Measurements from ENCODE around the gene PTPDC1. TPM values are rescaled to one million over a fixed set of nuclear protein-coding genes. Genes with fewer than 3 reads are reported as not detected.

Gene PTPDC1, protein sequence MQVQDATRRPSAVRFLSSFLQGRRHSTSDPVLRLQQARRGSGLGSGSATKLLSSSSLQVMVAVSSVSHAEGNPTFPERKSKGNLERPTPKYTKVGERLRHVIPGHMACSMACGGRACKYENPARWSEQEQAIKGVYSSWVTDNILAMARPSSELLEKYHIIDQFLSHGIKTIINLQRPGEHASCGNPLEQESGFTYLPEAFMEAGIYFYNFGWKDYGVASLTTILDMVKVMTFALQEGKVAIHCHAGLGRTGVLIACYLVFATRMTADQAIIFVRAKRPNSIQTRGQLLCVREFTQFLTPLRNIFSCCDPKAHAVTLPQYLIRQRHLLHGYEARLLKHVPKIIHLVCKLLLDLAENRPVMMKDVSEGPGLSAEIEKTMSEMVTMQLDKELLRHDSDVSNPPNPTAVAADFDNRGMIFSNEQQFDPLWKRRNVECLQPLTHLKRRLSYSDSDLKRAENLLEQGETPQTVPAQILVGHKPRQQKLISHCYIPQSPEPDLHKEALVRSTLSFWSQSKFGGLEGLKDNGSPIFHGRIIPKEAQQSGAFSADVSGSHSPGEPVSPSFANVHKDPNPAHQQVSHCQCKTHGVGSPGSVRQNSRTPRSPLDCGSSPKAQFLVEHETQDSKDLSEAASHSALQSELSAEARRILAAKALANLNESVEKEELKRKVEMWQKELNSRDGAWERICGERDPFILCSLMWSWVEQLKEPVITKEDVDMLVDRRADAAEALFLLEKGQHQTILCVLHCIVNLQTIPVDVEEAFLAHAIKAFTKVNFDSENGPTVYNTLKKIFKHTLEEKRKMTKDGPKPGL
- total RNA-seq (2012; rRNA removed) (6.1 TPM in 2 replicates), polyA plus RNA-seq (2012; rRNA removed) (3.3 and 3.9 TPM in 2 replicates), Bru-seq, nascent RNA (percentile 57 among the genes with signal in this experiment), BruChase-seq, experiment 1, labeled RNA remaining after a 6-hour chase (percentile 50 among the genes with signal in this experiment), BruChase-seq, experiment 2, labeled RNA remaining after a 2-hour chase (percentile 66 among the genes with signal in this experiment)
- polyA plus RNA-seq (2012; cell fraction: cytosol; rRNA removed): 1.2 and 1.4 TPM in 2 replicates
- 4.2 and 16.8 TPM in 2 replicates for polyA plus RNA-seq (2012; cell fraction: nucleus; rRNA removed; ENCODE audit: low replicate concordance)
- long read RNA-seq, partial matches to known transcripts: 0 of 2 reads
- long read RNA-seq, other reads (novel, unspliced or antisense): 2 of 2 reads

DNA sequence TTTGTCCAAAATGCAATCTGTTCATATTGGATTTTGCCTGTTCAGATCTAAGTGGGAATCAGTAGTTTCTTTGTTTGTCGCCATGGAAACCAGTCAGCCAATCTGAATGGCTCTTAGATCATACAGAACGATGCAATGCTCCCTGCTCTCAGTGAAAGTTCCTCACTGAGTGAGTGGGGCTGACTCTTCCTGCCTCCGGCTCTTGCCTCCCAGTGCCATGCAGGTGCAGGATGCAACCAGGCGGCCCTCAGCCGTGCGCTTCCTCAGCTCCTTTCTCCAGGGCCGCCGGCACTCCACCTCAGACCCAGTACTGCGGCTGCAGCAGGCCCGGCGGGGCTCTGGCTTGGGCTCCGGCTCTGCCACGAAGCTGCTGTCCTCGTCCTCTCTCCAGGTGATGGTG lies at the start of gene PTPDC1:
PTPDC1 (plus strand) TSS at position 151 of the 400 bp plus-strand sequence; CDS start at position 218, 67 bp downstream.
- H3K27ac ChIP-seq (ENCODE audit: insufficient read depth, low read length): no peak within 1 kb of the TSS
- H3K56ac ChIP-seq (ENCODE audit: extremely low read depth, insufficient read depth, low read length): no peak within 1 kb of the TSS
- no peaks in the 10 kb centered on the region for H3K27me3 ChIP-seq (ENCODE audit: control insufficient read depth, insufficient read depth, low read length)
- peaks cover 2% of the 10 kb centered on the region; the same call in 1 of the 2 replicates for H3K36me3 ChIP-seq (ENCODE audit: control insufficient read depth, insufficient read depth, low read length)
- H4K5ac ChIP-seq (ENCODE audit: low read depth, low read length): no peak within 1 kb of the TSS
- H2AFZ ChIP-seq (replicated peaks; ENCODE audit: low read length, poor library complexity): peak within 1 kb of the TSS; percentile 52
- ChIA-PET CTCF (no interaction called here), POLR2A (ENCODE audit: unreplicated experiment) (interaction anchor here (0.5 kb wide), 1 partner anchor 1964 kb away, joined by 6 read pairs; no protein-coding TSS in a partner anchor)
- no peak within 1 kb of the TSS for H3K9ac ChIP-seq (ENCODE audit: low read depth, low read length)
- intact Hi-C loops (cut with micrococcal nuclease) (no loop called here), dilution Hi-C loops (cut with HindIII; ENCODE audit: low sequenced_read_pairs, unreplicated experiment) (no loop called here), in situ Hi-C loops (cut with MboI; ENCODE audit: low sequenced_read_pairs) (no loop called here)
- no peak within 1 kb of the TSS for H2BK15ac ChIP-seq (ENCODE audit: low read depth, low read length)
- peak within 1 kb of the TSS; percentile 18; the same call in 1 of the 2 replicates for H2BK120ac ChIP-seq (ENCODE audit: low read depth, low read length)
- no TSS peak for BruUV-seq (replicated peaks)
- no peak within 1 kb of the TSS for H2AK5ac ChIP-seq (ENCODE audit: low read depth, low read length)
- WGBS, 2 experiments (ENCODE audit: extremely low coverage in 2 of 2, insufficient read length in 1 of 2): 76% methylated on average over 11 of the region's 14 CpGs; no CpG with 5 or more reads in 1 of the 2 experiments
- no peak for TF ChIP-seq BHLHE40 (IDR thresholded peaks at IDR 0.05; ENCODE audit: low read depth, low read length)
- TF ChIP-seq SMC3 (IDR thresholded peaks at IDR 0.05; ENCODE audit: low read depth, low read length): no peak
- TF ChIP-seq CEBPB (IDR thresholded peaks at IDR 0.05; ENCODE audit: low read depth, low read length): peak; percentile 89
- no peak within 1 kb of the TSS for H3K23ac ChIP-seq (ENCODE audit: low read depth, low read length)
- H3K4me3 ChIP-seq (ENCODE audit: insufficient read depth, low read depth, low read length): no peak within 1 kb of the TSS
- H3K9me1 ChIP-seq (ENCODE audit: insufficient read depth, low read length): peaks cover 9% of the 10 kb centered on the region; the same call in 1 of the 2 replicates
- no peak within 1 kb of the TSS; the same call in 1 of the 2 replicates for H2BK20ac ChIP-seq (ENCODE audit: low read depth, low read length)
- no peak within 1 kb of the TSS for H3K14ac ChIP-seq (replicated peaks; ENCODE audit: low read depth, low read length)
- no peak within 1 kb of the TSS for H4K8ac ChIP-seq (ENCODE audit: low read depth in 2 of 2, low read length in 2 of 2)
- DNase-seq (peak; percentile 89), ATAC-seq (ENCODE audit: low read depth) (peak; percentile 65)
- H3K4ac ChIP-seq (ENCODE audit: low read depth, low read length): no peak within 1 kb of the TSS
- no peak within 1 kb of the TSS for H2BK5ac ChIP-seq (ENCODE audit: low read depth, low read length, poor library complexity, severe bottlenecking)
- no peak within 1 kb of the TSS; the same call in 1 of the 2 replicates for H3K18ac ChIP-seq (ENCODE audit: low read depth, low read length)
- H3K79me1 ChIP-seq (ENCODE audit: low read depth in 1 of 2, low read length in 2 of 2): peaks cover 0 to 3% of the 10 kb centered on the region in 2 experiments; a peak in 1 of 4 replicates
- H3K4me1 ChIP-seq (ENCODE audit: control insufficient read depth, insufficient read depth, low read length): peaks cover 7% of the 10 kb centered on the region
- no peaks in the 10 kb centered on the region for H3K9me3 ChIP-seq (ENCODE audit: control insufficient read depth, insufficient read depth, low read length)
- no peak within 1 kb of the TSS; the same call in 1 of the 2 replicates for H4K91ac ChIP-seq (ENCODE audit: insufficient read depth, low read depth, low read length)
- no peaks in the 10 kb centered on the region; the same call in 1 of the 2 replicates for H4K20me1 ChIP-seq (ENCODE audit: insufficient read depth, low read length)
- H2AK9ac ChIP-seq (replicated peaks; ENCODE audit: low read depth, low read length, poor library complexity): no peak within 1 kb of the TSS
- no peak within 1 kb of the TSS for H3K4me2 ChIP-seq (ENCODE audit: low read depth, low read length)
